IgD-negative memory B cell (primary cell): ENCODE data around the gene OR10A7. TPM values are rescaled to one million over a fixed set of nuclear protein-coding genes. Genes with fewer than 3 reads are reported as not detected.

ENCODE experiments used
- polyA plus RNA-seq: library from polyadenylated mRNA; unstranded; fragments of 300-500 nt; fragmentation: Illumina TruSeq; gene quantifications from one replicate; pipeline ENCODE4 v1.2.3, GENCODE V29; 2021

The OR10A7 gene
- polyA plus RNA-seq, 1 donor from 2014 or later = not detected

Other genes starting within 250 kb of the OR10A7 start
- gene TESPA1, start 236.3 kb upstream of the OR10A7 start, polyA plus RNA-seq = 18.7 TPM
- not detected for gene NEUROD4, start 201.1 kb upstream of the OR10A7 start, polyA plus RNA-seq
- not detected for gene OR9K2, start 94.6 kb upstream of the OR10A7 start, polyA plus RNA-seq
- not detected for gene OR6C74, start 23.6 kb downstream of the OR10A7 start, polyA plus RNA-seq
- gene OR6C6, start 75.5 kb downstream of the OR10A7 start, polyA plus RNA-seq = not detected
- not detected for gene OR6C1, start 93.3 kb downstream of the OR10A7 start, polyA plus RNA-seq
- not detected for gene OR6C3, start 109.7 kb downstream of the OR10A7 start, polyA plus RNA-seq
- not detected for gene OR6C75, start 141.9 kb downstream of the OR10A7 start, polyA plus RNA-seq
- gene OR6C65, start 179.5 kb downstream of the OR10A7 start, polyA plus RNA-seq = not detected
- gene OR6C76, start 205.2 kb downstream of the OR10A7 start, polyA plus RNA-seq = not detected
- gene OR6C2, start 223.1 kb downstream of the OR10A7 start, polyA plus RNA-seq = not detected
- gene OR6C70, start 249.1 kb downstream of the OR10A7 start, polyA plus RNA-seq = not detected